ENCODE measurements around the gene ACAD8.

The ACAD8 gene

GRCh38 chr11:134224710-134225664, 28.4 kb upstream of the ACAD8 start:
- Histone ChIP-seq H3K27ac (ENCODE audit: low read length) (no peak overlapping the region), H3K4me1 (ENCODE audit: low read length) (peaks cover 30% of the 10 kb centered on the region)
- no peak for TF ChIP-seq EZH2phosphoT487 (IDR thresholded peaks at IDR 0.05; ENCODE audit: low read depth)
- TF ChIP-seq CTCF (IDR thresholded peaks at IDR 0.05; ENCODE audit: low read depth, low read length): no peak

GRCh38 chr11:134226806-134227325, 26.5 kb upstream of the ACAD8 start:
- H3K27me3 ChIP-seq (ENCODE audit: low read depth, low read length): peaks cover 20% of the 10 kb centered on the region
- peaks cover 58% of the 10 kb centered on the region for H3K79me2 ChIP-seq (ENCODE audit: low read length)
- no peak overlapping the region for H3K4me3 ChIP-seq (ENCODE audit: low read length)
- H2AFZ ChIP-seq (ENCODE audit: low read depth, low read length): no peak overlapping the region
- TF ChIP-seq CTCF (IDR thresholded peaks at IDR 0.05; ENCODE audit: low read depth, low read length) (no peak), EZH2phosphoT487 (IDR thresholded peaks at IDR 0.05; ENCODE audit: low read depth) (no peak)
- no peak overlapping the region for H3K4me2 ChIP-seq (ENCODE audit: low read length)
- no peak overlapping the region for H3K27ac ChIP-seq (ENCODE audit: low read length)
- peaks cover 32% of the 10 kb centered on the region for H3K4me1 ChIP-seq (ENCODE audit: low read length)
- H3K36me3 ChIP-seq (replicated peaks; ENCODE audit: low read depth, low read length): peaks cover 26% of the 10 kb centered on the region
- peaks cover 74% of the 10 kb centered on the region for H4K20me1 ChIP-seq (ENCODE audit: insufficient read depth, low read length)
- no peaks in the 10 kb centered on the region for H3K9me3 ChIP-seq (ENCODE audit: insufficient read depth, low read length)
- no peak overlapping the region for H3K9ac ChIP-seq (ENCODE audit: low read length)

More at GRCh38 chr11:134224710-134225664, 28.4 kb upstream of the ACAD8 start:
- H3K4me3 ChIP-seq (ENCODE audit: low read length): peak overlapping the region; percentile 98
- peak overlapping the region; percentile 80 for H3K9ac ChIP-seq (ENCODE audit: low read length)
- H3K36me3 ChIP-seq (replicated peaks; ENCODE audit: low read depth, low read length): peaks cover 24% of the 10 kb centered on the region
- H3K4me2 ChIP-seq (ENCODE audit: low read length): peak overlapping the region; percentile 91
- H4K20me1 ChIP-seq (ENCODE audit: insufficient read depth, low read length): peaks cover 61% of the 10 kb centered on the region
- peak overlapping the region; percentile 41; the same call in 1 of the 2 replicates for H2AFZ ChIP-seq (ENCODE audit: low read depth, low read length)
- H3K79me2 ChIP-seq (ENCODE audit: low read length): peaks cover 64% of the 10 kb centered on the region
- no peaks in the 10 kb centered on the region for H3K9me3 ChIP-seq (ENCODE audit: insufficient read depth, low read length)
- peaks cover 16% of the 10 kb centered on the region for H3K27me3 ChIP-seq (ENCODE audit: low read depth, low read length)

DNA sequence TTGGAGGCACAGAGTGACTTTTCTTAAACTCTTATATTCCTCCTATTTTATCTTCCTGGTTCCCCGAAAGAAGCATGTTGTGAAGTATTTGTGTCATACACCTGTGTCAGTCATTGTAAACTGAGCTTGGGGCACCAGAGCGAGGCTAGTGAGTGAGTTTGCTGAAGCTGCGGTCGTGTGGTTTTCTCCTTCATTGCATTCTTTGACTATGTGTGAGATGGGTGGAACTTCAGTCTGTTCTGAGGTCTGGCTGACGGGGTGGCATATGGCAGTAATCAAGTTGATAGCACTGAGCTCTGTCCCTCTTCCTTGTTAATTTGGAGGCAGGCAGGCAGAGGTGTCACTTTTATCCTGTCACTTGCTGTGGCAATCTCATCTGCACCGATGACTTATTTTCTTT, 24.7 kb upstream of the ACAD8 start:
- TF ChIP-seq CTCF (IDR thresholded peaks at IDR 0.05; ENCODE audit: low read depth, low read length): no peak
- TF ChIP-seq EZH2phosphoT487 (IDR thresholded peaks at IDR 0.05; ENCODE audit: low read depth): no peak
- peaks cover 21% of the 10 kb centered on the region for H3K36me3 ChIP-seq (replicated peaks; ENCODE audit: low read depth, low read length)
- H3K4me2 ChIP-seq (ENCODE audit: low read length): peak overlapping the region; percentile 5; the same call in 1 of the 2 replicates
- peaks cover 24% of the 10 kb centered on the region for H3K4me1 ChIP-seq (ENCODE audit: low read length)
- H3K79me2 ChIP-seq (ENCODE audit: low read length): peaks cover 46% of the 10 kb centered on the region
- H3K9me3 ChIP-seq (ENCODE audit: insufficient read depth, low read length): no peaks in the 10 kb centered on the region
- no peak overlapping the region for H3K4me3 ChIP-seq (ENCODE audit: low read length)
- peaks cover 20% of the 10 kb centered on the region for H3K27me3 ChIP-seq (ENCODE audit: low read depth, low read length)
- no peak overlapping the region for H3K27ac ChIP-seq (ENCODE audit: low read length)
- H3K9ac ChIP-seq (ENCODE audit: low read length): no peak overlapping the region
- H4K20me1 ChIP-seq (ENCODE audit: insufficient read depth, low read length): peaks cover 77% of the 10 kb centered on the region
- H2AFZ ChIP-seq (ENCODE audit: low read depth, low read length): no peak overlapping the region

- Histone ChIP-seq H3K27me3 (ENCODE audit: low read depth, low read length) (peaks cover 20% of the 10 kb centered on the region), H3K9me3 (ENCODE audit: insufficient read depth, low read length) (no peaks in the 10 kb centered on the region), H3K9ac (ENCODE audit: low read length) (no peak overlapping the region), H4K20me1 (ENCODE audit: insufficient read depth, low read length) (peaks cover 81% of the 10 kb centered on the region), H3K4me2 (ENCODE audit: low read length) (no peak overlapping the region), H3K4me1 (ENCODE audit: low read length) (peaks cover 24% of the 10 kb centered on the region), H3K79me2 (ENCODE audit: low read length) (peaks cover 44% of the 10 kb centered on the region), H3K4me3 (ENCODE audit: low read length) (no peak overlapping the region), H2AFZ (ENCODE audit: low read depth, low read length) (no peak overlapping the region), H3K36me3 (replicated peaks; ENCODE audit: low read depth, low read length) (peaks cover 21% of the 10 kb centered on the region), H3K27ac (ENCODE audit: low read length) (no peak overlapping the region)
- TF ChIP-seq EZH2phosphoT487 (IDR thresholded peaks at IDR 0.05; ENCODE audit: low read depth): no peak
- TF ChIP-seq CTCF (IDR thresholded peaks at IDR 0.05; ENCODE audit: low read depth, low read length): no peak
These were observed 24.1 kb upstream of the ACAD8 start for GRCh38 chr11:134229126-134229790.
